WTC11 (cell line): Measurements from ENCODE around the gene FOXP1. TPM values are rescaled to one million over a fixed set of nuclear protein-coding genes. Genes with fewer than 3 reads are reported as not detected.

Experiments
- ATAC-seq: fragments of 200-7000 bp; cut with Tn5 transposase; 2 replicates; pipeline ENCODE4 v1.10.0; 2021; ENCODE audit warnings: mild to moderate bottlenecking, moderate library complexity
- CTCF ChIA-PET: fragments of 300-600 bp; sonication (Branson Sonifier 250); formaldehyde crosslinking; loops from one replicate; lab custom pipeline; 2021; ENCODE audit warnings: antibody characterized with exemption; lab: Charles Lee
- POLR2A ChIA-PET: fragments of 350-600 bp; sonication (Branson Sonifier 250); formaldehyde crosslinking; loops from one replicate; lab custom pipeline; 2021; ENCODE audit warnings: antibody characterized with exemption; lab: Charles Lee
- DNase-seq: peaks from one replicate; pipeline ENCODE4 v3.0.0; 2021; ENCODE audit warnings: low spot score
- H3K27ac Mint-ChIP-seq: 2 replicates; pipeline ENCODE4 v1.8.0; 2021; ENCODE audit warnings: mixed read lengths
- H3K27me3 Mint-ChIP-seq: 2 replicates; pipeline ENCODE4 v1.8.0; 2021; ENCODE audit warnings: low read depth, mild to moderate bottlenecking, moderate library complexity, mixed read lengths
- H3K36me3 Mint-ChIP-seq: 2 replicates; pipeline ENCODE4 v1.8.0; 2021; ENCODE audit warnings: mixed read lengths
- H3K4me1 Mint-ChIP-seq: 2 replicates; pipeline ENCODE4 v1.8.0; 2022; ENCODE audit warnings: mixed read lengths
- H3K4me3 Mint-ChIP-seq: 2 replicates; pipeline ENCODE4 v1.8.0; 2021; ENCODE audit warnings: mild to moderate bottlenecking, moderate library complexity, mixed read lengths
- H3K9me3 Mint-ChIP-seq: 2 replicates; pipeline ENCODE4 v1.8.0; 2021; ENCODE audit warnings: mixed read lengths
- EMX1 ChIP-seq: fragments of 250-450 bp; sonication (Bioruptor Pico); IDR thresholded peaks from 2 replicates; pipeline ENCODE4 v1.8.0; 2021; ENCODE audit warnings: mild to moderate bottlenecking
- ETV6 ChIP-seq: sonication (generic); formaldehyde crosslinking; IDR thresholded peaks from 2 replicates; pipeline ENCODE4 v1.8.1; 2022; ENCODE audit warnings: mild to moderate bottlenecking, missing genetic modification reagents
- FOXJ3 ChIP-seq: sonication (generic); formaldehyde crosslinking; IDR thresholded peaks from 2 replicates; pipeline ENCODE4 v1.9.0; 2021; ENCODE audit warnings: missing genetic modification reagents, mild to moderate bottlenecking, borderline replicate concordance
- FOXK1 ChIP-seq: sonication (generic); formaldehyde crosslinking; IDR thresholded peaks from 2 replicates; pipeline ENCODE4 v1.8.0; 2022; ENCODE audit warnings: mild to moderate bottlenecking, moderate library complexity, missing genetic modification reagents
- FOXP1 ChIP-seq: sonication (generic); formaldehyde crosslinking; IDR thresholded peaks from 2 replicates; pipeline ENCODE4 v1.8.0; 2022; ENCODE audit warnings: missing genetic modification reagents, mild to moderate bottlenecking, moderate library complexity, borderline replicate concordance
- GRHL2 ChIP-seq: fragments of 250-450 bp; sonication (Bioruptor Pico); IDR thresholded peaks from 2 replicates; pipeline ENCODE4 v1.8.0; 2022; ENCODE audit warnings: mild to moderate bottlenecking, moderate library complexity; ENCODE audit not compliant: insufficient replicate concordance, severe bottlenecking
- GTF2I ChIP-seq: fragments of 250-450 bp; sonication (Bioruptor Pico); conservative IDR thresholded peaks from 2 replicates; pipeline ENCODE4 v1.4.0; 2021; ENCODE audit warnings: mild to moderate bottlenecking
- KAT7 ChIP-seq: sonication (generic); formaldehyde crosslinking; IDR thresholded peaks from 2 replicates; pipeline ENCODE4 v1.8.1; 2023; ENCODE audit warnings: missing genetic modification reagents, mild to moderate bottlenecking, borderline replicate concordance
- MYBL2 ChIP-seq: sonication (generic); formaldehyde crosslinking; IDR thresholded peaks from 2 replicates; pipeline ENCODE4 v1.8.1; 2023; ENCODE audit warnings: mild to moderate bottlenecking, moderate library complexity, missing genetic modification reagents
- NR3C1 ChIP-seq: sonication (generic); formaldehyde crosslinking; conservative IDR thresholded peaks from 2 replicates; pipeline ENCODE4 v1.8.1; 2023; ENCODE audit warnings: low read depth, mild to moderate bottlenecking, missing genetic modification reagents
- OVOL2 ChIP-seq: fragments of 250-450 bp; sonication (Bioruptor Pico); IDR thresholded peaks from 2 replicates; pipeline ENCODE4 v1.9.0; 2021; ENCODE audit warnings: mild to moderate bottlenecking, borderline replicate concordance
- TEAD4 ChIP-seq: sonication (generic); formaldehyde crosslinking; IDR thresholded peaks from 2 replicates; pipeline ENCODE4 v1.8.0; 2022; ENCODE audit warnings: mild to moderate bottlenecking, missing genetic modification reagents
- ZNF121 ChIP-seq: sonication (generic); formaldehyde crosslinking; IDR thresholded peaks from 2 replicates; pipeline ENCODE4 v1.8.0; 2023; ENCODE audit warnings: missing genetic modification reagents
- ZNF232 ChIP-seq: sonication (generic); formaldehyde crosslinking; IDR thresholded peaks from 2 replicates; pipeline ENCODE4 v1.8.0; 2022; ENCODE audit warnings: mild to moderate bottlenecking, missing genetic modification reagents
- ZNF263 ChIP-seq: sonication (generic); formaldehyde crosslinking; IDR thresholded peaks from 2 replicates; pipeline ENCODE4 v1.8.1; 2022; ENCODE audit warnings: low read depth, mild to moderate bottlenecking, moderate library complexity, missing genetic modification reagents
- ZNF317 ChIP-seq: sonication (generic); formaldehyde crosslinking; IDR thresholded peaks from 2 replicates; pipeline ENCODE4 v1.8.1; 2023; ENCODE audit warnings: low read depth, mild to moderate bottlenecking, moderate library complexity, missing genetic modification reagents, borderline replicate concordance
- total RNA-seq: library from RNA; stranded (reverse); gene quantifications from 3 replicates; pipeline ENCODE4 v1.2.3, GENCODE V29; 2021
- TF ChIP-seq, protein P1 (sequence below): sonication (generic); formaldehyde crosslinking; IDR thresholded peaks from 2 replicates; pipeline ENCODE4 v1.8.0; 2023; ENCODE audit warnings: mild to moderate bottlenecking, missing genetic modification reagents
- TF ChIP-seq, protein P2 (sequence below): fragments of 250-450 bp; sonication (Bioruptor Pico); IDR thresholded peaks from 2 replicates; pipeline ENCODE4 v1.9.0; 2021; ENCODE audit warnings: mild to moderate bottlenecking
- TF ChIP-seq, protein P3 (sequence below): sonication (generic); formaldehyde crosslinking; IDR thresholded peaks from 2 replicates; pipeline ENCODE4 v1.8.0; 2022; ENCODE audit warnings: mild to moderate bottlenecking, missing genetic modification reagents
- TF ChIP-seq, protein P4 (sequence below): fragments of 250-450 bp; sonication (Bioruptor Pico); IDR thresholded peaks from 2 replicates; pipeline ENCODE4 v1.9.0; 2021; ENCODE audit warnings: mild to moderate bottlenecking, borderline replicate concordance
- TF ChIP-seq, protein P5 (sequence below): fragments of 200-600 bp; IDR thresholded peaks from 2 replicates; pipeline ENCODE4 v1.8.0; 2022; ENCODE audit warnings: antibody characterized with exemption

FOXP1 gene
- total RNA-seq, 1 experiment from 2014 or later, result 25.8 TPM

DNA sequence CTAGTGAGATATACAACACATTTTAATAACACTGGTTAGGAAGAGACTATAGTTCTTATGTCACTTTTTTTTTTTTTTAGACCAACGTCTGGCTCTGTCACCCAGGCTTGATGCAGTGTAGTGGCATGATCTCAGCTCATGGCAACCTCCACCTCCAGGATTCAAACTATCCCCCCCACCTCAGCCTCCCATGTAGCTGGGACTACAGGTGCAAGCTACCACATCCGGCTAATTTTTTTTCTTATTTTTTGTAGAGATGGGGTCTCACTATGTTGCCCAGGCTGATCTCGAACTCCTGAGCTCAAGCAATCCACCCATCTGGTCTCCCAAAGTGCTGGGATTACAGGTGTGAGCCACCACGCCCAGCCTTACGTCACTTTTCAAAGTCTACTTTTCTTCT, 100.8 kb downstream of the FOXP1 start:
- H3K27ac Mint-ChIP-seq, result no peak overlapping the region; the same call in 1 of the 2 replicates
- no peaks in the 10 kb centered on the region for H3K27me3 Mint-ChIP-seq
- ChIA-PET CTCF (interaction anchor here (0.7 kb wide), 1 partner anchor 20 kb away, joined by 3 read pairs; no protein-coding TSS in a partner anchor), POLR2A (interaction anchor here (0.7 to 1.0 kb wide), 2 partner anchors 55 to 200 kb away, joined by 3 to 4 read pairs; no protein-coding TSS in a partner anchor)
- no peaks in the 10 kb centered on the region for H3K36me3 Mint-ChIP-seq
- H3K4me1 Mint-ChIP-seq, result peaks cover 44% of the 10 kb centered on the region
- TF ChIP-seq EMX1 (CRISPR knock-in tag), result no peak
- peak; percentile 61; the same call in 1 of the 2 replicates for TF ChIP-seq ZNF121
- H3K4me3 Mint-ChIP-seq, result no peak overlapping the region
- ATAC-seq, result no peak
- H3K9me3 Mint-ChIP-seq, result peaks cover 4% of the 10 kb centered on the region; the same call in 1 of the 2 replicates
- DNase-seq, result no peak

DNA sequence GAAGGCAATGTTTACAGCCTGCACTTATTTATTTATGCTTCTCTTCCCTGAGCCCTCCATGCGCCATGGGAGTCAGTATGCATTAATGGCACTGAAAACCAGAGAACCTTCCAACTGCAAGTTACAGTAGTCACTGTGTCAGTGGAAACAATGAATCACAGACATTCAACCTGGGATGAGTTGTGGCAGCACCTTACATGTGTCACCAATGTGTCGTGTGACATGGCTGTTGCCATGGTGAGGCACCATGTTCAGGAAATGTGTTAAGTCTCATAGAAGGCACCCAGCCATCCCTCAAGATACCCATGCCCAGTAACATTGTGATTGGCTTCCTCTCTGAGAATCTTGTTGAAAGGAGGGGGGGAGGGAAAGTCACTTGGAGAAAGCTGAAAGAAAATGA, 105.0 kb downstream of the FOXP1 start:
- Mint-ChIP-seq H3K9me3 (peaks cover 34% of the 10 kb centered on the region), H3K36me3 (peaks cover 23% of the 10 kb centered on the region), H3K4me1 (peaks cover 32% of the 10 kb centered on the region), H3K27me3 (no peaks in the 10 kb centered on the region; the same call in 1 of the 2 replicates), H3K27ac (no peak overlapping the region), H3K4me3 (no peak overlapping the region)
- no peak for ATAC-seq
- POLR2A ChIA-PET, result no interaction called here
- CTCF ChIA-PET, result no interaction called here
- no peak for DNase-seq
- no peak for TF ChIP-seq ZNF263
- TF ChIP-seq, protein P1, sequence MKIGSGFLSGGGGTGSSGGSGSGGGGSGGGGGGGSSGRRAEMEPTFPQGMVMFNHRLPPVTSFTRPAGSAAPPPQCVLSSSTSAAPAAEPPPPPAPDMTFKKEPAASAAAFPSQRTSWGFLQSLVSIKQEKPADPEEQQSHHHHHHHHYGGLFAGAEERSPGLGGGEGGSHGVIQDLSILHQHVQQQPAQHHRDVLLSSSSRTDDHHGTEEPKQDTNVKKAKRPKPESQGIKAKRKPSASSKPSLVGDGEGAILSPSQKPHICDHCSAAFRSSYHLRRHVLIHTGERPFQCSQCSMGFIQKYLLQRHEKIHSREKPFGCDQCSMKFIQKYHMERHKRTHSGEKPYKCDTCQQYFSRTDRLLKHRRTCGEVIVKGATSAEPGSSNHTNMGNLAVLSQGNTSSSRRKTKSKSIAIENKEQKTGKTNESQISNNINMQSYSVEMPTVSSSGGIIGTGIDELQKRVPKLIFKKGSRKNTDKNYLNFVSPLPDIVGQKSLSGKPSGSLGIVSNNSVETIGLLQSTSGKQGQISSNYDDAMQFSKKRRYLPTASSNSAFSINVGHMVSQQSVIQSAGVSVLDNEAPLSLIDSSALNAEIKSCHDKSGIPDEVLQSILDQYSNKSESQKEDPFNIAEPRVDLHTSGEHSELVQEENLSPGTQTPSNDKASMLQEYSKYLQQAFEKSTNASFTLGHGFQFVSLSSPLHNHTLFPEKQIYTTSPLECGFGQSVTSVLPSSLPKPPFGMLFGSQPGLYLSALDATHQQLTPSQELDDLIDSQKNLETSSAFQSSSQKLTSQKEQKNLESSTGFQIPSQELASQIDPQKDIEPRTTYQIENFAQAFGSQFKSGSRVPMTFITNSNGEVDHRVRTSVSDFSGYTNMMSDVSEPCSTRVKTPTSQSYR (CRISPR knock-in tag), result no peak
- TF ChIP-seq, protein P2, sequence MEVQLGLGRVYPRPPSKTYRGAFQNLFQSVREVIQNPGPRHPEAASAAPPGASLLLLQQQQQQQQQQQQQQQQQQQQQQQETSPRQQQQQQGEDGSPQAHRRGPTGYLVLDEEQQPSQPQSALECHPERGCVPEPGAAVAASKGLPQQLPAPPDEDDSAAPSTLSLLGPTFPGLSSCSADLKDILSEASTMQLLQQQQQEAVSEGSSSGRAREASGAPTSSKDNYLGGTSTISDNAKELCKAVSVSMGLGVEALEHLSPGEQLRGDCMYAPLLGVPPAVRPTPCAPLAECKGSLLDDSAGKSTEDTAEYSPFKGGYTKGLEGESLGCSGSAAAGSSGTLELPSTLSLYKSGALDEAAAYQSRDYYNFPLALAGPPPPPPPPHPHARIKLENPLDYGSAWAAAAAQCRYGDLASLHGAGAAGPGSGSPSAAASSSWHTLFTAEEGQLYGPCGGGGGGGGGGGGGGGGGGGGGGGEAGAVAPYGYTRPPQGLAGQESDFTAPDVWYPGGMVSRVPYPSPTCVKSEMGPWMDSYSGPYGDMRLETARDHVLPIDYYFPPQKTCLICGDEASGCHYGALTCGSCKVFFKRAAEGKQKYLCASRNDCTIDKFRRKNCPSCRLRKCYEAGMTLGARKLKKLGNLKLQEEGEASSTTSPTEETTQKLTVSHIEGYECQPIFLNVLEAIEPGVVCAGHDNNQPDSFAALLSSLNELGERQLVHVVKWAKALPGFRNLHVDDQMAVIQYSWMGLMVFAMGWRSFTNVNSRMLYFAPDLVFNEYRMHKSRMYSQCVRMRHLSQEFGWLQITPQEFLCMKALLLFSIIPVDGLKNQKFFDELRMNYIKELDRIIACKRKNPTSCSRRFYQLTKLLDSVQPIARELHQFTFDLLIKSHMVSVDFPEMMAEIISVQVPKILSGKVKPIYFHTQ, result no peak
- no peak for TF ChIP-seq KAT7
- no peak for TF ChIP-seq FOXJ3 (CRISPR knock-in tag)
- TF ChIP-seq OVOL2 (CRISPR knock-in tag), result no peak
- TF ChIP-seq TEAD4 (CRISPR knock-in tag), result no peak
- no peak for TF ChIP-seq NR3C1
- TF ChIP-seq, protein P3, sequence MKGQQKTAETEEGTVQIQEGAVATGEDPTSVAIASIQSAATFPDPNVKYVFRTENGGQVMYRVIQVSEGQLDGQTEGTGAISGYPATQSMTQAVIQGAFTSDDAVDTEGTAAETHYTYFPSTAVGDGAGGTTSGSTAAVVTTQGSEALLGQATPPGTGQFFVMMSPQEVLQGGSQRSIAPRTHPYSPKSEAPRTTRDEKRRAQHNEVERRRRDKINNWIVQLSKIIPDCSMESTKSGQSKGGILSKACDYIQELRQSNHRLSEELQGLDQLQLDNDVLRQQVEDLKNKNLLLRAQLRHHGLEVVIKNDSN (CRISPR knock-in tag), result no peak
- no peak for TF ChIP-seq ETV6

DNA sequence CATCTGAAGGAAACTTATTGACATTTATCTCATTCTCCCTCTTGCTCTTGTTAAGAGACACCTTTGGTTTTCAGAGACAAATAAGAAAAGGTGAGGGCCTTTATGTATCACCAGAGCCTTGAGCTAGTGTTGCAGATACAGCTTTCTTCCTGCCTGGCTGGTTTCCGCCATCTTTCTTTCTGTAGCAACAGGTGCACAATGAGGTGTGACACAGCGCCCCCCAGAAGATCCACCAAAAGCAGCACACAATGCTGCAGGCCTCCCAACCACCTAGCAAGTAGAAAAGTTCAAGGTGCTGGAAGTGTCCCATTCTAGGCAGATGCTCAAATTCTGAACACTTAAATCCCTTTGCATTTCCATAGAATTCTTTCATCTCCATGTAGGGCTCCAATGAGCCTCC, 106.6 kb downstream of the FOXP1 start:
- Mint-ChIP-seq H3K27ac (no peak overlapping the region), H3K9me3 (peaks cover 42% of the 10 kb centered on the region), H3K4me1 (peaks cover 24% of the 10 kb centered on the region), H3K27me3 (no peaks in the 10 kb centered on the region; the same call in 1 of the 2 replicates), H3K36me3 (peaks cover 29% of the 10 kb centered on the region), H3K4me3 (no peak overlapping the region)
- POLR2A ChIA-PET, result no interaction called here
- ATAC-seq, result 0 out of 2 replicates have a peak, but pooled peaks have one; percentile 36
- DNase-seq, result no peak
- CTCF ChIA-PET, result interaction anchor here (0.7 to 1.4 kb wide), 2 partner anchors 23 to 301 kb away, joined by 3 to 4 read pairs; no protein-coding TSS in a partner anchor
- TF ChIP-seq ZNF232 (CRISPR knock-in tag) (no peak), GRHL2 (no peak), FOXK1 (CRISPR knock-in tag) (no peak), GTF2I (CRISPR knock-in tag) (no peak), NR3C1 (no peak), MYBL2 (CRISPR knock-in tag) (no peak), ZNF317 (no peak), FOXP1 (CRISPR knock-in tag) (no peak)
- TF ChIP-seq, protein P4, sequence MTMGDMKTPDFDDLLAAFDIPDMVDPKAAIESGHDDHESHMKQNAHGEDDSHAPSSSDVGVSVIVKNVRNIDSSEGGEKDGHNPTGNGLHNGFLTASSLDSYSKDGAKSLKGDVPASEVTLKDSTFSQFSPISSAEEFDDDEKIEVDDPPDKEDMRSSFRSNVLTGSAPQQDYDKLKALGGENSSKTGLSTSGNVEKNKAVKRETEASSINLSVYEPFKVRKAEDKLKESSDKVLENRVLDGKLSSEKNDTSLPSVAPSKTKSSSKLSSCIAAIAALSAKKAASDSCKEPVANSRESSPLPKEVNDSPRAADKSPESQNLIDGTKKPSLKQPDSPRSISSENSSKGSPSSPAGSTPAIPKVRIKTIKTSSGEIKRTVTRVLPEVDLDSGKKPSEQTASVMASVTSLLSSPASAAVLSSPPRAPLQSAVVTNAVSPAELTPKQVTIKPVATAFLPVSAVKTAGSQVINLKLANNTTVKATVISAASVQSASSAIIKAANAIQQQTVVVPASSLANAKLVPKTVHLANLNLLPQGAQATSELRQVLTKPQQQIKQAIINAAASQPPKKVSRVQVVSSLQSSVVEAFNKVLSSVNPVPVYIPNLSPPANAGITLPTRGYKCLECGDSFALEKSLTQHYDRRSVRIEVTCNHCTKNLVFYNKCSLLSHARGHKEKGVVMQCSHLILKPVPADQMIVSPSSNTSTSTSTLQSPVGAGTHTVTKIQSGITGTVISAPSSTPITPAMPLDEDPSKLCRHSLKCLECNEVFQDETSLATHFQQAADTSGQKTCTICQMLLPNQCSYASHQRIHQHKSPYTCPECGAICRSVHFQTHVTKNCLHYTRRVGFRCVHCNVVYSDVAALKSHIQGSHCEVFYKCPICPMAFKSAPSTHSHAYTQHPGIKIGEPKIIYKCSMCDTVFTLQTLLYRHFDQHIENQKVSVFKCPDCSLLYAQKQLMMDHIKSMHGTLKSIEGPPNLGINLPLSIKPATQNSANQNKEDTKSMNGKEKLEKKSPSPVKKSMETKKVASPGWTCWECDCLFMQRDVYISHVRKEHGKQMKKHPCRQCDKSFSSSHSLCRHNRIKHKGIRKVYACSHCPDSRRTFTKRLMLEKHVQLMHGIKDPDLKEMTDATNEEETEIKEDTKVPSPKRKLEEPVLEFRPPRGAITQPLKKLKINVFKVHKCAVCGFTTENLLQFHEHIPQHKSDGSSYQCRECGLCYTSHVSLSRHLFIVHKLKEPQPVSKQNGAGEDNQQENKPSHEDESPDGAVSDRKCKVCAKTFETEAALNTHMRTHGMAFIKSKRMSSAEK (CRISPR knock-in tag), result no peak
- TF ChIP-seq, protein P5, sequence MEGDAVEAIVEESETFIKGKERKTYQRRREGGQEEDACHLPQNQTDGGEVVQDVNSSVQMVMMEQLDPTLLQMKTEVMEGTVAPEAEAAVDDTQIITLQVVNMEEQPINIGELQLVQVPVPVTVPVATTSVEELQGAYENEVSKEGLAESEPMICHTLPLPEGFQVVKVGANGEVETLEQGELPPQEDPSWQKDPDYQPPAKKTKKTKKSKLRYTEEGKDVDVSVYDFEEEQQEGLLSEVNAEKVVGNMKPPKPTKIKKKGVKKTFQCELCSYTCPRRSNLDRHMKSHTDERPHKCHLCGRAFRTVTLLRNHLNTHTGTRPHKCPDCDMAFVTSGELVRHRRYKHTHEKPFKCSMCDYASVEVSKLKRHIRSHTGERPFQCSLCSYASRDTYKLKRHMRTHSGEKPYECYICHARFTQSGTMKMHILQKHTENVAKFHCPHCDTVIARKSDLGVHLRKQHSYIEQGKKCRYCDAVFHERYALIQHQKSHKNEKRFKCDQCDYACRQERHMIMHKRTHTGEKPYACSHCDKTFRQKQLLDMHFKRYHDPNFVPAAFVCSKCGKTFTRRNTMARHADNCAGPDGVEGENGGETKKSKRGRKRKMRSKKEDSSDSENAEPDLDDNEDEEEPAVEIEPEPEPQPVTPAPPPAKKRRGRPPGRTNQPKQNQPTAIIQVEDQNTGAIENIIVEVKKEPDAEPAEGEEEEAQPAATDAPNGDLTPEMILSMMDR, result no peak
